HG03045 (cell line): ENCODE data around the gene ASB18.
"Not testable (repeated sequence)": the region's sequence is repeated elsewhere in the genome, so short reads cannot be mapped to it uniquely, and the experiment has no call there.

ENCODE experiments used
- ATAC-seq: cut with Tn5 transposase; IDR thresholded peaks from one replicate; pipeline ENCODE4 v1.9.1; 2021; ENCODE audit warnings: mild to moderate bottlenecking, moderate library complexity; ENCODE audit not compliant: unreplicated experiment

Gene ASB18

GRCh38 chr2:236287656-236288055, 23.4 kb upstream of the ASB18 start:
- ATAC-seq = no peak

DNA sequence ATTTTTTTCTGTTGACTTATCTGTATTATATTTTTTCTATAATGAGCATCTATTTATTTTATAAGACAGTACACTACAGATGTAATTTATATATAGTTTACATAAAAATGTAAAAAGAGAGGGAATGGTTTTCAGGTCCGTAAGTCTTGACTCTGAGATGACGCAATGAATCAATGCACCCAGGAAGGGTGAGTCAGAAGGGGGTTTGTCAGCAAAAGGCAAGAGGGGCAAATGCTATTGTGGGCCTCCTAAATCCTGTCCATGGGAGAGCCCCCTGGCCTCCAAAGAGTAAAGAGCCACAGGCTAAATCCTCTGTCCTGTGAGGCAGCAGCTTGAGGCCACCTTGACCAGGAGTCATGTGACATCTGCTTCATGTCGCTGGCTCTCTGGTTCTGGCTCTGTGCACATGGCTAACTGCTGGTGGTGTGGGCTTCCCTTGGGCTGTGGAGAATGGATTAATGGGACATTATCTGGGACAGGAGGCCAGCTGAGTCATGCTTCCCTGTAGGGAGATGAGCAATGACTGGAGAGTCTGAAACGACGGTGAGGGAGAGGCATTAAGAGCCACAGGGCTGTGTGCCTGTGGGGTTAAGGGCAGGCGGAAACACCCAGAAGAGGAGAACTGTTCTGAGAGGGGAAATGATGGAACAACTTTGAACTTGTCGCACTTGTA, 22.8 kb upstream of the ASB18 start:
- ATAC-seq = no peak

GRCh38 chr2:236284208-236284607, 20.0 kb upstream of the ASB18 start:
- no peak for ATAC-seq

DNA sequence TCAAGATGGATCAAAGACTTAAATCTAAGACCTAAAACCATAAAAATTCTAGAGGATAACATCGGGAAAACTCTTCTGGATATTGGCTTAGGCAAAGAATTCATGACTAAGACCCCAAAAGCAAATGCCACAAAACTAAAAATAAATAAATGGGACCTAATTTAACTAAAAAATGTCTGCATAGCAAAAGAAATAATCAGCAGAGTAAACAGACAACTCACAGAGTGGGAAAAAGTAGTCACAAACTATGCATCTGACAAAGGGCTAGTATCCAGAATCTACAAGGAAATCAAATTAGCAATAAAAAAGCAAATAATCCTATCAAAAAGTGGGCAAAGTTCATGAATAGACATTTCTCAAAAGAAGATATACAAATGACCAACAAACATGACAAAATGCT, 18.2 kb upstream of the ASB18 start:
- no peak for ATAC-seq

DNA sequence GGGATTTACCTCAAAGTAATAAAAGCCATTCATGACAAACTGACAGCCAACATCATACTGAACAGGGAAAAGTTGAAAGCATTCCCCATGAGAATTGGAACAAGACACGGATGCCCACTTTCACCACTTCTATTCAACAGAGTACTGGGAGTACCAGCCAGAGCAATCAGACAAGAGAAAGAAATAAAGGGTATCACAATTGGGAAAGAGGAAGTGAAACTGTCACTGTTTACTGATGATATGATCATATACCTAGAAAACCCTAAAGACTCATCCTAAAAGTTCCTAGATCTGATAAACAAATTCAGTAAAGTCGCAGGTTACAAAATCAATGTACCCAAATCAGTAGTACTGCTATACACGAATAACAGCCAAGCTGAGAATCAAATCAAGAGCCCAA, 17.2 kb upstream of the ASB18 start:
- ATAC-seq = no peak

- ATAC-seq = no peak
Observed at GRCh38 chr2:236273126-236273525, 8.9 kb upstream of the ASB18 start.

GRCh38 chr2:236271851-236272250, 7.6 kb upstream of the ASB18 start:
- no peak for ATAC-seq

DNA sequence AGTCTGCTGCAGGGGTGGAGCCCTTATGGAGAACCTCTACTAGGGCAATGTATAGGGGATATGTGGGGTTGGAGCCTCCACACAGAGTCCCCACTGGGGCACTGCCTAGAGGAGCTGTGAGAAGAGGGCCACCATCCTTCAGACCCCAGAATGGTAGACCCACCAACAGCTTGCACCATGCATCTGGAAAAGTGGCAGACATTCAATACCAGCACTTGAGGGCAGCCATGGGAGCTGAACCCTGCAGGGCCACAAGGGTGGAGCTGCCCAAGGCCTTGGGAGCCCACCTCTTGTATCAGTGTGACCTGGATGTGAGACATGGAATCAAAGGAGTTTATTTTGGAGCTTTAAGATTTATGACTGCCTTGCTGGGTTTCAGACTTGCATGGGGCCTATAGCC, 5.7 kb upstream of the ASB18 start:
- ATAC-seq = not testable (repeated sequence)

DNA sequence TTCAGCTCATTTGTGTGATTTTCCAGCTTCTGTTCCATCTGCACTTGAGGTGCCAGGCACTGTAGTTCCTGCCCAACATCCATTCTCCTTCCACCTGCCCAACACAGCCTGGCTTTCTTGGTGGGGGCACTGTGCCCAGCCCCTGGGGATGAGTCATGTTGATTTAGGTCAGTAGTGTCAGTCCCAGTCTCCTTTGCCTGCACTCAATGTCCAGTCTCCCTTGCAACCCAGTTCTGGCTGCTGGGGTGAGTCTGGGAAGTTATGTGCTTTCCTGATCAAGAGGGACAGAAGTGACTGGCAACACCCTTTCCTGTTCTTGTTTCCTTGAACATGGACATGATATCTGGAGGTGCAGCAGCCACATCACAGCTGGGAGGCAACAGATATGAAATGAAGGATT, 1.5 kb upstream of the ASB18 start:
- no peak for ATAC-seq

DNA sequence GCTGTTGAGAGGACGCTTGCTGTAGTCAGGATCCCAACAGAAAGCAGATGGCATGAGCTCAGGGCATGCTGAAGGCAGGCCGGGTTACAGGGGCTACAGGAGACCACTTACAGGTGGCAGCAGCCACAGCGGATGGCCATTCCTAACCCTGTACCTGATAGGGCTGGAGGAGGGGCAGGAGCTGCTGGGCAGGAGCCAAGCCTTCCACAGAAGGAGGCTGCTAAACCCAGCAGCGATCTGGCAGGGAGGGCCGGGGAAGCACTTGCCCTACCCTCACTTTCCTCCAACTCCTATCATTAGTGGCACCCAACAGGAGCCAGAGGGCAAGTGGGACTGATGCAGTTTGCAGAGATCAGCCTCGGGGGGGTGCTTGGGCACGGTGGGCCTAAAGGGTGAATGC, 2.0 kb downstream of the ASB18 start:
- no peak for ATAC-seq

- no peak for ATAC-seq
Observed at GRCh38 chr2:236261452-236261851, 2.8 kb downstream of the ASB18 start.

- no peak for ATAC-seq
Observed at GRCh38 chr2:236259371-236259770, 4.8 kb downstream of the ASB18 start.

DNA sequence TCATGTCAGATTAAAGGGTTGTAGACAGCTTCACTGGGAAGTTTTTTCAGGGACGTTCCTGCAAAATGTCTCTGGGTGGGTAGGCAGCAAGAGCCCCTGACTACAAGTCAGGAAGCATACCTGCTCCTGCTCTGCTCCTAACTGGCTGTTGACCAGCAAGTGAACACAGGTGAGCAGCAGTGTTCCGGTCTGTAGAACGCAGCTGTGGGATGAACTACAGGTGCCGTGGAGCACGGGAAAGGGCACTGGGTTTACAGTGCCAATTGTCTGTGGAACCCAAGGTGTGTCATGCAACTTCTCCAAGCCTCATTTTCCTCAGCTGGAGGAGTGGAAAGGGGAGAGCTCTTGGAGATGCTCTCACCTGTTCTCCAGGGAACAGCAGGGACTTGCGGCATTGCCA, 6.6 kb downstream of the ASB18 start:
- no peak for ATAC-seq

DNA sequence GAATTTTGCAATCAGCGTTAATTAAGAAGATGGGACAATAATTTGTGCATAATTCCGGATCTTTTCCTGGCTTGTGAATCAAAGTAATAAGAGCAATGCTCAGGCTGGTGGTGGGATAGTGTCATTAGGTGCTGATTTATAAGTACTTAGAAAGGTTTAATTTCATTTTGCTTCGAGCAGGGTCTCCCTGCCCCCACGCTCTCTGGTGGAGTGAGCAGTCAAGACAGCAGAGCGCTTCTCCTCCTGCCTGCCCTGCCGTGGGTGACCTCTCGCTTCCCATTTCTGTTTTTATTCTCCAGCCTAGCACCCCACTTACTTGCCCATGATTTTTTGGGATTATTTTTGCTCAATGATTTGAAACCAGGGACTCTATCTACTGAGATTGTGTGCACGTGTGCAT, 7.1 kb downstream of the ASB18 start:
- ATAC-seq = no peak

DNA sequence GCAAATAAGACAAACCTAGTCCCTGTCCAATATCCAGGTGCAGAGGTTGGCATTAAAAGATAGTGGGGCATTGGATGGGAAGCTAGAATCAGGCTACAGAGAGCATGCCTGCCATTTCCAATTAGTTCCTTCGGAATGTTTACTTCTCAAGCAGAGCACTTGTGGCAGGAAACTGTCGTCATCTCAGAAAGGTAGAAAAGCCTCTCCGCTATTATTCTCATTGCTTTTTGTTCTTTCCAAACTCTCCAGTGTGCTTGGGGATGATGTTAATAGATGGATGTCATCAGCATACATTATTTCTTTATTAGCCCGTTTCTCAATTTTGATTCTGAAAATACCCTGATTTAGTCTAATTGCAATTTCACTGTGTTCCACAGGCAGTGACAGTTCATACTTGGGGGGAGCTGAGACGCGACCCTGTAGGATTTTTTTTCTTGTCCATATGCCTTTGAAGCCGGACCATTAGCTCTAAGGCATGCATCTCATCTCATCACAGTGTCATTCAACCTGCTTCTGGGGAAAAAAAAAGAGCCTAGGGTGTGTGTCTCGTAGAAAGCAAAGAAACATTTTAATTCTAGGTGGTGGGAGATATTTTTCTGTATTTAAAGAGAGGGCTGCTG, 7.7 kb downstream of the ASB18 start:
- ATAC-seq = no peak

DNA sequence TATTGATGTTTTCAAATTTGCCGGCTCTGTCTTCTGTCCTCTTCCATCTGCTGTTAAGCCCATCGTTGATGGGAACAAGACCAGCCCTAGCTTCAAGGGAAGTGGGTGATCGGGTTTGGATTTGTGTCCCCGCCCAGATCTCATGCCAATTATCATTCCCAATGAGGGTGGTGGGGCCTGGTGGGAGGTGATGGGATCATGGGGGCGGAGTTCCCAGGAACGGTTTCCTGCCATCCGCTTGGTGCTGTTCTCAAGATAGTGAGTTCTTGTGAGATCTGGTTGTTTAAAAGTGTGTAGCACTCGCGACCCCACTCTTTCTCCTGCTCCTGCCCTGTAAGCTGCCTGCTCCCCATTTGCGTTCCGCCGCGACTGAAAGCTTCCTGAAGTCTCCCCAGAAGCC, 9.5 kb downstream of the ASB18 start:
- ATAC-seq = no peak

- ATAC-seq = no peak
Observed at GRCh38 chr2:236254001-236254400, 10.2 kb downstream of the ASB18 start.

DNA sequence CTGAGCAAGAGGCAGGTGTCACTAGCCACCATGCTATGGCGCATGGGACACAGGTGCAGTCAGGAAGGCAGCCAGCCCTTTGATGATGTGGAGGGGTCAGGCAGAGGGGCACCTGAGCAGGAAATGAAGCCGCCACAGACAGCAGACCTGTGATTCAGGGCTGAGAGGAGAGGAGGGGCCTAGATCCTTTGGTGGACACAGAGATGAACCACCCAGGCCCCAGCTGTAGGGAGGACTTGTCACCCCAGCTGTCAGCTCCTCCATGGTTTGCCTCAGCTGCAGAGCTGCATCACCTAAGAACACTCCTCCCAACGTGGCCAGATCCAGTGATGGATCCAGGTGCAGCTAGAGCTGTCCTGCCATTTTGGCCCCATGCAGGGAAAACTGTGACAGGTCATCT, 11.6 kb downstream of the ASB18 start:
- ATAC-seq = no peak

- ATAC-seq = no peak
Observed at GRCh38 chr2:236250909-236251579, 13.2 kb downstream of the ASB18 start.

DNA sequence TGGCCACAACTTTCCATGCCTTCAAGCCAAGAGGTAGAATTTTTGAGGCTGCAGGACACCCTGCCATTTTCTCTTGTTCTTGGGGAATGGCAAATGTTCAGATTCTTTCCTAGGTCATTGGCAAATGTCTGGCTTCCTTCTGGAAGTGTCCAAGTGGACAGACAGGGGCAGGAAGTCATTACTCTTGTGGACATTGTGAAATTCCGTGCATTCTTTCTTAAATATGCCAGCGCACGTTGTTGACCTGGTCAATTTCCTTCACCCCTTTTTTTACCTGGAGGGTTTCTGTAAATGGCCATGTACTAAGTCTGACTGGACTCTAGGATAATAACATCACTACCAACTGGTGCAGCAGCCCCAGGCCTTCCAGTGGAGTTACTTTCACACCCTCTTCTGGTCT, 13.9 kb downstream of the ASB18 start:
- no peak for ATAC-seq

DNA sequence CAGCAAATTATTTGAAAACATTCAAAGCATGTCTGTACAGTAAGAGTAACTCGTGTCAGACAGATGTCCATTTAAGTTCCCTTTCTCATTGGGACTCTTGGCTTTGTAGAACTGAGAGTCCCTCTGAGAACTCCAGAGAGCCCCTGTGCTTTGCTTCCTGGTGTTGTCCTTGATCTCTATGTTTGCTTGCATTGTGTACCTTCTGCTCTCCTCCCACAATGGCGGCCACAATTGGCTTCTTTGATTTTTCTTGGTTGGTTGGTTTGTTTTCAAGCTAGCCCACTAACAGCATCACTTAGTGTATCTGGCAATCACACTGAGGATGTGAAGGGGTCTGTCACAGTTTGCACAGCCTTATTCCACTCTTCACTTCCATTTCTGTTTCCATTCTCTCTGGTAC, 15.1 kb downstream of the ASB18 start:
- no peak for ATAC-seq

GRCh38 chr2:236246711-236247246, 17.4 kb downstream of the ASB18 start:
- ATAC-seq = no peak
